WERI-Rb-1 (cell line): Measurements from ENCODE around the gene STX1B.

Experiments used
- DNase-seq: peaks from one replicate; pipeline ENCODE4 v3.0.0-alpha.2; 2020
- H3K27ac ChIP-seq: fragments of 250-450 bp; sonication (Bioruptor Pico); 2 replicates; pipeline ENCODE4 v1.5.1; 2020; ENCODE audit warnings: mild to moderate bottlenecking, moderate library complexity
- H3K27me3 ChIP-seq: fragments of 250-450 bp; sonication (Bioruptor Pico); 2 replicates; pipeline ENCODE4 v1.5.1; 2021; ENCODE audit warnings: mild to moderate bottlenecking, low read depth, moderate library complexity; ENCODE audit not compliant: insufficient read depth, severe bottlenecking
- H3K36me3 ChIP-seq: fragments of 250-450 bp; sonication (Bioruptor Pico); 2 replicates; pipeline ENCODE4 v1.5.1; 2020; ENCODE audit warnings: mild to moderate bottlenecking, moderate library complexity
- H3K4me3 ChIP-seq: 2 replicates; pipeline ENCODE4 v1.5.1; 2011; ENCODE audit warnings: low read depth, mild to moderate bottlenecking, control low read depth, low read length
- H3K9me3 ChIP-seq: fragments of 250-450 bp; sonication (Bioruptor Pico); 2 replicates; pipeline ENCODE4 v1.5.1; 2021; ENCODE audit warnings: mild to moderate bottlenecking, moderate library complexity; ENCODE audit not compliant: severe bottlenecking
- CTCF ChIP-seq: IDR thresholded peaks from 2 replicates; pipeline ENCODE4 v1.5.1; 2011; ENCODE audit warnings: low read depth, mild to moderate bottlenecking, control low read depth, inconsistent platforms, low read length

STX1B gene

GRCh38 chr16:30947859-30948666 lies 62.4 kb downstream of the STX1B start:
- Histone ChIP-seq H3K4me3 (peak overlapping the region; percentile 61), H3K36me3 (peaks cover 17% of the 10 kb centered on the region), H3K9me3 (no peaks in the 10 kb centered on the region), H3K27me3 (no peaks in the 10 kb centered on the region), H3K27ac (no peak overlapping the region)
- TF ChIP-seq CTCF, result no peak
- peak; percentile 86 for DNase-seq

GRCh38 chr16:30947541-30947858 lies 62.9 kb downstream of the STX1B start:
- Histone ChIP-seq H3K4me3 (no peak overlapping the region), H3K36me3 (peaks cover 22% of the 10 kb centered on the region), H3K9me3 (no peaks in the 10 kb centered on the region), H3K27ac (no peak overlapping the region), H3K27me3 (no peaks in the 10 kb centered on the region)
- DNase-seq, result no peak
- TF ChIP-seq CTCF, result no peak

- peaks cover 26% of the 10 kb centered on the region for H3K36me3 ChIP-seq
These were observed 63.5 kb downstream of the STX1B start for GRCh38 chr16:30946671-30947540.

GRCh38 chr16:30944352-30944751 lies 66.1 kb downstream of the STX1B start:
- no peak for TF ChIP-seq CTCF
- H3K27me3 ChIP-seq, result no peaks in the 10 kb centered on the region
- H3K36me3 ChIP-seq, result peaks cover 31% of the 10 kb centered on the region
- H3K9me3 ChIP-seq, result no peaks in the 10 kb centered on the region
- no peak overlapping the region for H3K27ac ChIP-seq
- DNase-seq, result no peak
- no peak overlapping the region for H3K4me3 ChIP-seq

More at GRCh38 chr16:30946671-30947540, 63.5 kb downstream of the STX1B start:
- no peak for DNase-seq
- H3K27me3 ChIP-seq, result no peaks in the 10 kb centered on the region
- TF ChIP-seq CTCF, result no peak
- no peak overlapping the region for H3K27ac ChIP-seq
- H3K9me3 ChIP-seq, result no peaks in the 10 kb centered on the region
- no peak overlapping the region for H3K4me3 ChIP-seq

GRCh38 chr16:30942426-30942806 lies 68.0 kb downstream of the STX1B start:
- Histone ChIP-seq H3K36me3 (peaks cover 28% of the 10 kb centered on the region), H3K4me3 (no peak overlapping the region), H3K27me3 (no peaks in the 10 kb centered on the region)

More at GRCh38 chr16:30942426-30942806, 68.0 kb downstream of the STX1B start:
- H3K27ac ChIP-seq, result peak overlapping the region; percentile 40
- DNase-seq, result no peak
- TF ChIP-seq CTCF, result no peak
- no peaks in the 10 kb centered on the region for H3K9me3 ChIP-seq
